Left ventricle myocardium inferior (tissue), 1 donor: ENCODE data around the gene RXRA. TPM values are rescaled to one million over a fixed set of nuclear protein-coding genes. Genes with fewer than 3 reads are reported as not detected.

Experiments
- DNase-seq: peaks from one replicate; pipeline ENCODE4 v3.0.0-alpha.2; 2020
- H3K27ac ChIP-seq: fragments of 200-600 bp; replicated peaks from 2 replicates; pipeline ENCODE4 v1.8.0; 2021
- H3K27me3 ChIP-seq: fragments of 200-600 bp; 2 replicates; pipeline ENCODE4 v1.8.0; 2021; ENCODE audit warnings: low read depth
- H3K36me3 ChIP-seq: fragments of 200-600 bp; 2 replicates; pipeline ENCODE4 v1.8.0; 2021
- H3K4me1 ChIP-seq: fragments of 200-600 bp; 2 replicates; pipeline ENCODE4 v1.8.0; 2021
- H3K4me3 ChIP-seq: fragments of 200-600 bp; 2 replicates; pipeline ENCODE4 v1.8.0; 2021; ENCODE audit warnings: mild to moderate bottlenecking, moderate library complexity
- H3K9me3 ChIP-seq: fragments of 200-600 bp; replicated peaks from 2 replicates; pipeline ENCODE4 v1.8.0; 2021
- CTCF ChIP-seq: fragments of 200-600 bp; IDR thresholded peaks from 2 replicates; pipeline ENCODE4 v1.8.0; 2021; ENCODE audit warnings: antibody characterized with exemption, mild to moderate bottlenecking, borderline replicate concordance
- intact Hi-C: fragments of 100-400 bp; cut with micrococcal nuclease; formaldehyde crosslinking; loops from one replicate; pipeline ENCODE4 v1.11.0; 2022
- total RNA-seq: library from RNA; stranded (reverse); fragmentation: NEBNext Ultra II Directional; extraction: Animal tissue kit (Norgen Biotek cat#: 25700); gene quantifications from one replicate; pipeline ENCODE4 v1.2.1, GENCODE V29; 2021
- donor health status: DM: no; HTN: yes; CAD: no; lungs with severe emphysema.

The RXRA gene
- total RNA-seq, 1 donor from 2014 or later, result 57.1 TPM

GRCh38 chr9:134328841-134329575 is 2.8 kb downstream of the RXRA start:
- intact Hi-C loops, result no loop called here
- H3K27ac ChIP-seq, result peak overlapping the region; percentile 93
- DNase-seq, result peak; percentile 68
- H3K27me3 ChIP-seq, result no peaks in the 10 kb centered on the region
- no peaks in the 10 kb centered on the region for H3K9me3 ChIP-seq
- H3K36me3 ChIP-seq, result no peaks in the 10 kb centered on the region
- H3K4me1 ChIP-seq, result peaks cover 90% of the 10 kb centered on the region
- TF ChIP-seq CTCF, result peak; percentile 26
- peak overlapping the region; percentile 91 for H3K4me3 ChIP-seq

- H3K4me3 ChIP-seq, result peak overlapping the region; percentile 91
- H3K36me3 ChIP-seq, result no peaks in the 10 kb centered on the region
- peak; percentile 17 for DNase-seq
- H3K4me1 ChIP-seq, result peaks cover 90% of the 10 kb centered on the region
- no peak for TF ChIP-seq CTCF
- H3K9me3 ChIP-seq, result no peaks in the 10 kb centered on the region
- H3K27me3 ChIP-seq, result no peaks in the 10 kb centered on the region
- intact Hi-C loops, result no loop called here
- peak overlapping the region; percentile 93 for H3K27ac ChIP-seq
Observed at GRCh38 chr9:134329576-134329855, 3.3 kb downstream of the RXRA start.

GRCh38 chr9:134329886-134330285 is 3.6 kb downstream of the RXRA start:
- peak overlapping the region; percentile 93 for H3K27ac ChIP-seq
- peak; percentile 28 for DNase-seq
- no peaks in the 10 kb centered on the region for H3K27me3 ChIP-seq
- H3K4me1 ChIP-seq, result peaks cover 90% of the 10 kb centered on the region
- no peak for TF ChIP-seq CTCF
- H3K36me3 ChIP-seq, result no peaks in the 10 kb centered on the region
- no peaks in the 10 kb centered on the region for H3K9me3 ChIP-seq
- peak overlapping the region; percentile 91 for H3K4me3 ChIP-seq
- intact Hi-C loops, result no loop called here

- intact Hi-C loops, result no loop called here
- Histone ChIP-seq H3K27me3 (no peaks in the 10 kb centered on the region), H3K9me3 (no peaks in the 10 kb centered on the region), H3K36me3 (no peaks in the 10 kb centered on the region), H3K4me1 (peaks cover 90% of the 10 kb centered on the region), H3K27ac (peak overlapping the region; percentile 93), H3K4me3 (peak overlapping the region; percentile 91)
- DNase-seq, result peak; percentile 6
- no peak for TF ChIP-seq CTCF
Observed at GRCh38 chr9:134330590-134330989, 4.3 kb downstream of the RXRA start.

- DNase-seq, result no peak
- Histone ChIP-seq H3K27me3 (no peaks in the 10 kb centered on the region), H3K4me3 (no peak overlapping the region), H3K4me1 (peaks cover 96% of the 10 kb centered on the region), H3K36me3 (no peaks in the 10 kb centered on the region), H3K9me3 (no peaks in the 10 kb centered on the region), H3K27ac (peak overlapping the region; percentile 93)
- intact Hi-C loops, result no loop called here
- no peak for TF ChIP-seq CTCF
Observed at GRCh38 chr9:134331186-134332025, 5.2 kb downstream of the RXRA start.
